ENCODE data around the gene SMLR1.

SMLR1 gene

DNA sequence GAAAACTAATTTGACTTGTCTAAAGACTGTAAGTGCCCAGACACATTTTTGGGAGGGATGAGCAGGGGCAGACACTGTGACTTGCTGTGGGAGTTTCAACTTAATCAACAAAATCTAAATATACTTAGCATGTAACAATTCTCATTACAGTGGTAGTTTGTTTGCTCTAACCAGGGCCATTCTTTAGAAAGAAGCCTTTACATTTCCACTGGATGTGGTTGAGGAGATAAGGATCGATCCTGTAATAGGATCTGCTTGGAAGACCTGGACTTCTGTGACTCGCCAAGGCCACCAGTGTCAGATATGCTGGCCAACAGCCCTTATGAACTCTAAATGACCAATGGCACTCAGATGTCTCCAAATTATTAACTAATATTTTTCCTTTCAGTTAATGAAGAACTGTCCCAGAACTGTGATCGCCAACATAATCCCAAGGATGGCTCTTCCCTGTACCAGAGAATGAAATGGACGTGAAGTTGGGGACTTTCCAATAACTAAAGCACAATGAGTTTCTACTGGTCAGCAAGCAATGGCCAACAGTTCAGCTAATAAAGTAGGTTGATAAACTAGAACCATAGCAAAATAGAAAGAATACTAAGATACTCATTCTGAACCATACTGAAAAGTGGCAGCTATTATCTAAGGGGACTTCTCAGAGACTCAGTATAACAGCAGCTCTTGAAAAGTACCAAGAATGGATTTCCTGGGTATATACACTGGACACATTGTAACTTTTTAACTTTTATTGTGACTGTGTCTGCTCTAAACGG lies 7.5 kb downstream of the SMLR1 start:
- TF ChIP-seq EZH2phosphoT487 (IDR thresholded peaks at IDR 0.05; ENCODE audit: low read depth) = no peak
- TF ChIP-seq, protein P1, sequence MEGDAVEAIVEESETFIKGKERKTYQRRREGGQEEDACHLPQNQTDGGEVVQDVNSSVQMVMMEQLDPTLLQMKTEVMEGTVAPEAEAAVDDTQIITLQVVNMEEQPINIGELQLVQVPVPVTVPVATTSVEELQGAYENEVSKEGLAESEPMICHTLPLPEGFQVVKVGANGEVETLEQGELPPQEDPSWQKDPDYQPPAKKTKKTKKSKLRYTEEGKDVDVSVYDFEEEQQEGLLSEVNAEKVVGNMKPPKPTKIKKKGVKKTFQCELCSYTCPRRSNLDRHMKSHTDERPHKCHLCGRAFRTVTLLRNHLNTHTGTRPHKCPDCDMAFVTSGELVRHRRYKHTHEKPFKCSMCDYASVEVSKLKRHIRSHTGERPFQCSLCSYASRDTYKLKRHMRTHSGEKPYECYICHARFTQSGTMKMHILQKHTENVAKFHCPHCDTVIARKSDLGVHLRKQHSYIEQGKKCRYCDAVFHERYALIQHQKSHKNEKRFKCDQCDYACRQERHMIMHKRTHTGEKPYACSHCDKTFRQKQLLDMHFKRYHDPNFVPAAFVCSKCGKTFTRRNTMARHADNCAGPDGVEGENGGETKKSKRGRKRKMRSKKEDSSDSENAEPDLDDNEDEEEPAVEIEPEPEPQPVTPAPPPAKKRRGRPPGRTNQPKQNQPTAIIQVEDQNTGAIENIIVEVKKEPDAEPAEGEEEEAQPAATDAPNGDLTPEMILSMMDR (IDR thresholded peaks at IDR 0.05; ENCODE audit: low read depth, low read length) = no peak

DNA sequence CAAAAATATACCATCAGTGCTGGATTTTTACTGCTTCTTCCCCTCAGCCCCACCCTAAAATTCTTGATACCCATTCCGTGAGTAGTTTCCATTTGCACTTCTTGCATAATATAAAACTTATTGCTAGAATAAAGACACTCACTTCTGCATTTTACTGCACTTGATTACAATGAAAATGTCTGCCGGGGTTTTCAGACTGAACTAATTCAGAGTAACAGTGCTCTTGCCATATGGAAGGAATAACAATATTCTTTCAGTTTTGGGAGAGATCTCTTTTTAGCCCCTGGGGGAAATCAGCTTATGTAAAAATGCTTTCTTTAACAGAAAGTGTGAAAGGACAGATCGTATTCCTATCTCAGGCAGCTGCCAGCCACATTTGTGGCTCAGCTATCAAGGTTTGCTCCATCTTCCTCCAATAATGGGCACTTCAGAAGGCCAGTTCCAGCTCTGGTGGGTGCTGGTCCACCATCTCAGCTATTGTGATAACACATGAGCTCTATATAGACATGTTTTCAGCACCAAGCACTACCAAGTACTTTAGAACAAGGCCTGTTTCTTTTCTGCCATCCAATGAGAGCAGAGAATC lies 8.9 kb downstream of the SMLR1 start:
- no peak overlapping the region for H3K4me3 ChIP-seq (ENCODE audit: low read length)
- no peaks in the 10 kb centered on the region for H3K27me3 ChIP-seq (ENCODE audit: low read depth, low read length)
- no peak overlapping the region for H3K27ac ChIP-seq (ENCODE audit: low read length)
- H2AFZ ChIP-seq (ENCODE audit: low read depth, low read length) = no peak overlapping the region
- H4K20me1 ChIP-seq (ENCODE audit: insufficient read depth, low read length) = no peaks in the 10 kb centered on the region
- no peaks in the 10 kb centered on the region for H3K79me2 ChIP-seq (ENCODE audit: low read length)
- H3K4me1 ChIP-seq (ENCODE audit: low read length) = no peaks in the 10 kb centered on the region
- H3K4me2 ChIP-seq (ENCODE audit: low read length) = no peak overlapping the region
- no peaks in the 10 kb centered on the region for H3K36me3 ChIP-seq (replicated peaks; ENCODE audit: low read depth, low read length)
- no peaks in the 10 kb centered on the region for H3K9me3 ChIP-seq (ENCODE audit: insufficient read depth, low read length)
- TF ChIP-seq, protein P1 (IDR thresholded peaks at IDR 0.05; ENCODE audit: low read depth, low read length) = no peak
- TF ChIP-seq EZH2phosphoT487 (IDR thresholded peaks at IDR 0.05; ENCODE audit: low read depth) = no peak
- no peak overlapping the region for H3K9ac ChIP-seq (ENCODE audit: low read length)

More for the DNA sequence above, 7.5 kb downstream of the SMLR1 start:
- Histone ChIP-seq H3K9ac (ENCODE audit: low read length) (no peak overlapping the region), H2AFZ (ENCODE audit: low read depth, low read length) (no peak overlapping the region), H3K36me3 (replicated peaks; ENCODE audit: low read depth, low read length) (no peaks in the 10 kb centered on the region), H3K4me3 (ENCODE audit: low read length) (no peak overlapping the region), H4K20me1 (ENCODE audit: insufficient read depth, low read length) (no peaks in the 10 kb centered on the region), H3K4me2 (ENCODE audit: low read length) (no peak overlapping the region), H3K27ac (ENCODE audit: low read length) (no peak overlapping the region), H3K9me3 (ENCODE audit: insufficient read depth, low read length) (no peaks in the 10 kb centered on the region), H3K27me3 (ENCODE audit: low read depth, low read length) (no peaks in the 10 kb centered on the region), H3K4me1 (ENCODE audit: low read length) (no peaks in the 10 kb centered on the region), H3K79me2 (ENCODE audit: low read length) (no peaks in the 10 kb centered on the region)

DNA sequence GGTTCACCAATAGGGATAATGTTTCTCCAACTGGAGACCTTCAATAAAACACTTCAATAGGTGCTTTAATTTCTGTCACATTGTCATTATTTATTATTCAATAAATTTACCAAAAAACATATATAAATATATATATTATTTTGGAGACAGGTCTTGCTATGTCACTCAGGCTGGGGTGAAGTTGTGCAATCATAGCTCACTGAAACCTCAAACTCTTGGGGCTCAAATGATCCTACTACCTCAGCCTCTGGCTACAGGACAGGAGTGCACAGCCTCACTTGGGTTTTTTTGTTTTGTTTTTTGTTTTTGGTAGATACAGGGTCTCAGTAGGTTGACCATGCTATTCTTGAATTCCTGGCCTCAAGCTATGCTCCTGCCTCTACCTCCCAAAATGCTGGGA lies 9.9 kb downstream of the SMLR1 start:
- no peak overlapping the region for H3K9ac ChIP-seq (ENCODE audit: low read length)
- H3K4me3 ChIP-seq (ENCODE audit: low read length) = no peak overlapping the region
- no peaks in the 10 kb centered on the region for H3K79me2 ChIP-seq (ENCODE audit: low read length)
- H3K4me1 ChIP-seq (ENCODE audit: low read length) = no peaks in the 10 kb centered on the region
- no peak for TF ChIP-seq EZH2phosphoT487 (IDR thresholded peaks at IDR 0.05; ENCODE audit: low read depth)
- TF ChIP-seq, protein P1 (IDR thresholded peaks at IDR 0.05; ENCODE audit: low read depth, low read length) = no peak
- H3K4me2 ChIP-seq (ENCODE audit: low read length) = no peak overlapping the region
- no peaks in the 10 kb centered on the region for H3K36me3 ChIP-seq (replicated peaks; ENCODE audit: low read depth, low read length)
- H3K9me3 ChIP-seq (ENCODE audit: insufficient read depth, low read length) = no peaks in the 10 kb centered on the region
- no peaks in the 10 kb centered on the region for H3K27me3 ChIP-seq (ENCODE audit: low read depth, low read length)
- H4K20me1 ChIP-seq (ENCODE audit: insufficient read depth, low read length) = no peaks in the 10 kb centered on the region
- no peak overlapping the region for H3K27ac ChIP-seq (ENCODE audit: low read length)
- no peak overlapping the region for H2AFZ ChIP-seq (ENCODE audit: low read depth, low read length)

DNA sequence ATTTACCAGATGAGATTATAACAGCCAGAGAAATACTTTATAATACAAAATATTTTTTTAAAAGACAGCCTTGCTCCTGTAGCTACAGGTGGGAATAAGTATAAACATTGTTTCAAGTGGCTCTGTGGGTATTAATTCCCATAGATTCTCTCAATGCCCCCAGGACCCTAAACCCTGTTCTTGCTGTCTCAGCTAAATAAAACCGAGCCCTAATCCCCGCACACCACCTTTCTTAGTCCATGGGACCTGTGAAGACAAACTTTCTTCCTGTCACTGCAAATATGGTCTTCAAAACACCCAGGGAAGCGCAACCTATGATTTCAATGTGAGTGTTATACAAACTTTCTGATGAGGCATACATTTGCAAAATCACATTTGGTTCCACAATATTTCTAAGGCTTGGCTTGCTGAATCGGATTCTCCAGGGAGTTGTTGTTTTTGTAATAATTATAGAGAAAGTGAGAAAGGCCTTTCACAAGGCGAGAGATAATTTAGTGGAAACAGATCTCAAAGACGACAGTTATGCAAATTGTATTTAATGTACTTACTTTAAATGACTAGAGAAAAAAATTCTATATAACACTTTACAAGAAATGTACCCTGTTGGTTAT lies 11.1 kb downstream of the SMLR1 start:
- Histone ChIP-seq H3K36me3 (replicated peaks; ENCODE audit: low read depth, low read length) (no peaks in the 10 kb centered on the region), H3K9me3 (ENCODE audit: insufficient read depth, low read length) (no peaks in the 10 kb centered on the region), H3K4me2 (ENCODE audit: low read length) (no peak overlapping the region), H2AFZ (ENCODE audit: low read depth, low read length) (no peak overlapping the region), H3K79me2 (ENCODE audit: low read length) (no peaks in the 10 kb centered on the region), H3K27ac (ENCODE audit: low read length) (no peak overlapping the region), H3K4me1 (ENCODE audit: low read length) (no peaks in the 10 kb centered on the region), H3K27me3 (ENCODE audit: low read depth, low read length) (no peaks in the 10 kb centered on the region), H4K20me1 (ENCODE audit: insufficient read depth, low read length) (no peaks in the 10 kb centered on the region), H3K9ac (ENCODE audit: low read length) (no peak overlapping the region), H3K4me3 (ENCODE audit: low read length) (no peak overlapping the region)
- TF ChIP-seq, protein P1 (IDR thresholded peaks at IDR 0.05; ENCODE audit: low read depth, low read length) = no peak
- no peak for TF ChIP-seq EZH2phosphoT487 (IDR thresholded peaks at IDR 0.05; ENCODE audit: low read depth)

Measured in OCI-LY3 (cell line).